ENCODE measurements around the gene UBTD1.

GRCh38 chr10:97515271-97515978 lies 16.7 kb downstream of the UBTD1 start:
- TF ChIP-seq SUZ12 (IDR thresholded peaks at IDR 0.05; ENCODE audit: extremely low read depth, insufficient read depth, insufficient read length) (no peak), YY1 (IDR thresholded peaks at IDR 0.05; ENCODE audit: insufficient read depth, insufficient read length) (no peak)
